Activated CD4-positive, alpha-beta T cell treated with anti-CD3 and anti-CD28 coated beads for 4 hours (primary cell): Measurements from ENCODE around the gene SLC27A3.
A peak's percentile ranks its signal among the peaks of the same experiment; 100 is the strongest.
"Not testable (repeated sequence)": the region's sequence is repeated elsewhere in the genome, so short reads cannot be mapped to it uniquely, and the experiment has no call there.

Experiments used
- DNase-seq, 2 donors: peaks; one replicate each; pipeline ENCODE4 v3.0.0-alpha.2; 2020

The SLC27A3 gene

DNA sequence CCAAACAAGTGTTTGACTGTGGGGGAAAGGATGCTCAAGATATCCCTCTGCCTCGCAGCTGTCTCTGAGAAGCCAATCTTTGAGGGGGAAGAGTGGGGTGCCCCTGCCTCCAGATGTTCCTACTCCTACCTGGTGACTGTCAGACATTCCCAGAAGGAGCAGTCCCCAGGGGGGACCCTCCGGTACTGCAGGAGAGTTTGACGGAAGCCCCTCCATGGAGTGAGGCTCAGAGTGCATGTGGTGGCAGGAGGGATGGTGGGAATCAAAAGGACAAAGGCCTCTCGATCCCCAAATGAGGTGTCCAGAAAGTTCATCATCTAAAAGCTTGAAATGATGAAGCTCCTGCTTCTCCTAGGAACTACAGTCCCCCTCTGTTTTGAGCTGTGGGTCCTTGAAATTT, 5.3 kb downstream of the SLC27A3 start:
- no peak for DNase-seq

GRCh38 chr1:153782648-153783047, 7.4 kb downstream of the SLC27A3 start:
- not testable (repeated sequence) for DNase-seq

- peak; percentile 88 to 90 for DNase-seq
Observed at GRCh38 chr1:153783233-153784190, 8.3 kb downstream of the SLC27A3 start.

GRCh38 chr1:153786038-153786790, 11.0 kb downstream of the SLC27A3 start:
- no peak for DNase-seq

DNA sequence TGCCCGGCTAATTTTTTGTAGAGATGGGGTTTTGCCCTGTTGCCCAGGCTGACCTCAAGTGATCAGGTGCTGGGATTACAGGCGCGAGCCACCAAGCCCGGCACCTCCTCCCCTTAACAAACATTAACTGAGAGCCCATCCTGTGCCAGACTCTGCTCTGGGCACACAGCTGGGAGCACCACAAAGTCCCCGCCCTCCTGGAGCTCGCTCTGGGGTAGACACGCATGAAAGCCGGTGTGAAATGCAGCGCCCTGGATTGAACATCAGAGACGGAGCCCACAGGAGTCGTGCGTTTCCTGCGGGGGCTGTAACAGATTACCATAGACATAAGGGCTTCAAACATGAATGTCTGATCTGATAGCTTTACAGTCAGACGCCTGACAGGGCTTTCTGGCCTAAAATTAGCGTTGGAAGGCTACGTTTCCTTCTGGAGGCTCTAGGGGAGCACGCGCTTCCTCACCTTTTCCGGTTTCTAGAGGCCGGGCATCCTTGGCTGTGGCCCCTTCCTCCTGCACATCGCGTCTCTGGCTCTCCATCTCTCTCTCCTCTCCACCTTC, 14.3 kb downstream of the SLC27A3 start:
- DNase-seq = no peak

GRCh38 chr1:153790313-153790965, 15.2 kb downstream of the SLC27A3 start:
- no peak for DNase-seq

DNA sequence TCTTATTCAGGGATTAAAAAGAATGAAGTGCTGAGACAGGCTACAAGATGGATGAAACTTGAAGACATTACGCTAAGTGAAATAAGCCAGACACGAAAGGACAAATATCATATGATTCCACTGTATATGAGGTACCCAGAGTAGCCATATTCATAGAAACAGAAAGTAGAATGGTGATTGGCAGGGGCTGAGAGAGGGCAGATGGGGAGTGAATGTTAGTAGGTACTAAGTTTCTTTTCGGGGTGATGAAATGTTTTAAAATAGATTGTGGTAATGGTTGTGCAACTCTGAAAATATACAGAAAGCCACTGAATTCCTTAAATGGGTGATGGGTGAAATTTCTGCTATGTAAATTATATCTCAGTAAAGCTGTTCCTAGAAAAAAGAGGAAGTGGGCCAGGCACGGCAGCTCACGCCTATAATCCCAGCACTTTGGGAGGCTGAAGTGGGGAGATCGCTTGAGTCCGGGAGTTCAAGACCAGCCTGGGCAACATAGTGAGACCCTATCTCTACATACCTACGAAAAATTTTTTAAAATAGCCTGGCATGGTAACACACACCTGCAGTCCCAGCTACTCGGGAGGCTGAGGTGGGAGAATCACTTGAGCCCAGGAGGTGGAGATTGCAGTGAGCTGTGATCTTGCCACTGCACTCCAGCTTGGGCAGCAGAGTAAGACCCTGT, 15.9 kb downstream of the SLC27A3 start:
- no peak for DNase-seq

DNA sequence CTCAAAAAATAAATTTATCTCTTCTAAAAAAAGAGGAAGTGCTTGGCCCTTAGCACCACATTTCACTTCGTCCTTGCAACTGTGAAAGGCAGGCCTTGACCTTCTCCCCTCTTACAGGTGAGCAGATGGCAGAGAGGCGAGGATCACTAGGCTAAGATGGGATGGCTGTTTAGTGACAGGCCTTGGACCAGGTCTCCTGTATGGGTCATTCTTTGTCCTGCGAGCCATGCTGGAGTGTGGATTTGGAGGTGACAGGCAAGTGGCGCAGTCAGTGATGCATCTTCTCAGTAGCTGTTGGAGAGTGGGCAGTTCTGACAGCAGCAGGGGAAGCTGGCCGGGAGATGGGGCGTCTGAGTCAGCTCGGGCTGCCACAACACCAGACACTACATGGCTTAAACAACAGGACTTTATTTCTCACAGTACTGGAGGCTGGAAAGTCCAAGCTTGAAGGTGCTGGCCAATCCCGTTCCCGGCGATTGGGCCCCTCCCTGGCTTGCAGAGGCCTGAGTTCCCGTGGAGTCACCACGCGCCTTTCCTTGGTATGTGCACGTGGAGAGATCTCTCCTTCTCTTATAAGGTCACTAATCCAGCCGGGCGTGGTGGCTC, 16.5 kb downstream of the SLC27A3 start:
- DNase-seq = no peak

GRCh38 chr1:153792631-153793041, 17.4 kb downstream of the SLC27A3 start:
- no peak for DNase-seq

- no peak for DNase-seq
Observed at GRCh38 chr1:153793261-153793972, 18.2 kb downstream of the SLC27A3 start.

DNA sequence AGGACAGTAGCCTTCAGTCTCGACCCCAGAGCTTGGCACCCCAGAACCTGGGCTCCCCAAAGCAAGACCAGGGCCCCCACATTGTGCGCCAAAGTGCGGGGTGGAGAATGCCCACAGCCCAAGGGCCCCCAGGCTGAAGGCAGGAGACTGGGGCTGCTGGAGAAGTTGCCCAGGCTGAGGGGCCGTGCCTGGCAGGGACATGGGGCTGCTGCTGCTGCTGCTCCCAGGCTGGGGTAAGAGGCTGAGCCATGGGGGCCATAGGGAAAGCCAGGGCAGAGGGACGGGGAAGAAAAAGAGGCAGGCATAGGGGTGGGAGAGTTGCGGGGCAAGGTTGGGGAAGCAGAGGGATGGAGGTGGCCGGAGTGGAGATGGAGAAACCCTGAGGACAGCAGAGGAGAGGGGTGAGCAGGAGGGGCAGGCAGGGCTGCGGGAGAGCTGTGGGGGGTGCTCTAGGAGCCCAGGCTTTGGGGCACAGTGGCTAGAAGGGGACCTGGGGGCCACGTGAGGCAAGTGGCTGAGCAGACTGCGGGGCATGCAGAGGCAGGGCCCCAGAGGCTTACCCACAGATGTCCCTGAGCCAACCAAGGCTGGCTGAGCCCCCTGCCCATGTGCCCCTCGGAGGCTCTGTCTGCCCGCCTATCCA, 18.9 kb downstream of the SLC27A3 start:
- no peak for DNase-seq

- no peak for DNase-seq
Observed at GRCh38 chr1:153794624-153795329, 19.6 kb downstream of the SLC27A3 start.

GRCh38 chr1:153795330-153795837, 20.2 kb downstream of the SLC27A3 start:
- DNase-seq = no peak

DNA sequence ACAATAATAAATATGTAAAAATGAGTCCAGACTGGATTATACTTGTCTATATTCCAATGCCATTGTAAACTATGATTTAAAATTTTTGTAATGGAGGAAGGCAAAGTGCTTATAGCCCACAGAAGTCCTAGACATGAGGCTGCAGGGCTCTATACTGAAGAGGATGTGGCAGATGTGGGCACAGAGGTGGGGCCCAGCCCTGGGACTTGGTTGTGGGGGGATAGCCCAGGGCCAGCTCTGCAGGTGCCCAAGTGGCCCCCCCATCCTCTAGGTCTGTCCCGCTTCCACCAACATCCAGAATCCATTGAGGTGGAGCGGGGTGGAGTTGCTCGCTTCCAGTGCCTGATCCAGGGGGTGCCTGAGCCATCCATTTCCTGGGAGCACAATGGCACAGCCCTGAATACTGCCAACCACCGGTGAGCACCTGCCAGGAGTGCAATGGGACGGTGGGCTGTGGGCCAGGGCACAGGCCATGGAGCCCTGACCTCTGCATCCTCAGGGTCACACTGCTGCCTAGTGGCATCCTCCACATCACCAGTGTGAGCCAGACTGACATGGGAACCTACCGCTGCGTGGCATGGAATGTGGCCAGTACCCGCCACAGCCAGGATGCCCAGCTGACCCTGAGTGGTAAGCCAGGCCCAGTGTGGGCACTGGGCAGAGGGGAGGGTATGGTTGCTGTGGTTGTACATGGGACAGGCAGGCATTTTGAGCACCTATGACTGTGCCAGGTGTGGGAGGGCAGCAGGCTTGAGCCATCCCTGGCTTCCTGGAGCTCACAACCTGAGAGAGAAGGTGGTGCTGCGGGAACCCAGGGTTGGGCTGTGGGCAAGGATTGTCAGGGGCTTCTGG, 21.0 kb downstream of the SLC27A3 start:
- DNase-seq = no peak

- DNase-seq = peak; percentile 79 to 91
Observed at GRCh38 chr1:153796786-153797659, 21.8 kb downstream of the SLC27A3 start.

- DNase-seq = no peak
Observed at GRCh38 chr1:153798468-153798780, 23.2 kb downstream of the SLC27A3 start.

GRCh38 chr1:153799016-153799415, 23.8 kb downstream of the SLC27A3 start:
- DNase-seq = no peak
